ENCODE results near the gene PUS7L.
"Not testable (repeated sequence)": the region's sequence is repeated elsewhere in the genome, so short reads cannot be mapped to it uniquely, and the experiment has no call there.

Gene PUS7L

GRCh38 chr12:43763769-43764168, 5.2 kb upstream of the PUS7L start:
- Mint-ChIP-seq H3K4me3 (no peak overlapping the region), H3K27ac (no peak overlapping the region), H3K9me3 (no peaks in the 10 kb centered on the region), H3K36me3 (ENCODE audit: low read depth) (peaks cover 18% of the 10 kb centered on the region), H3K27me3 (no peaks in the 10 kb centered on the region), H3K4me1 (ENCODE audit: low read depth) (peaks cover 51% of the 10 kb centered on the region)

- Mint-ChIP-seq H3K9me3 (no peaks in the 10 kb centered on the region), H3K4me1 (ENCODE audit: low read depth) (peaks cover 53% of the 10 kb centered on the region), H3K36me3 (ENCODE audit: low read depth) (peaks cover 18% of the 10 kb centered on the region), H3K27ac (no peak overlapping the region), H3K27me3 (no peaks in the 10 kb centered on the region), H3K4me3 (no peak overlapping the region)
Observed at GRCh38 chr12:43762596-43762995, 4.0 kb upstream of the PUS7L start.

DNA sequence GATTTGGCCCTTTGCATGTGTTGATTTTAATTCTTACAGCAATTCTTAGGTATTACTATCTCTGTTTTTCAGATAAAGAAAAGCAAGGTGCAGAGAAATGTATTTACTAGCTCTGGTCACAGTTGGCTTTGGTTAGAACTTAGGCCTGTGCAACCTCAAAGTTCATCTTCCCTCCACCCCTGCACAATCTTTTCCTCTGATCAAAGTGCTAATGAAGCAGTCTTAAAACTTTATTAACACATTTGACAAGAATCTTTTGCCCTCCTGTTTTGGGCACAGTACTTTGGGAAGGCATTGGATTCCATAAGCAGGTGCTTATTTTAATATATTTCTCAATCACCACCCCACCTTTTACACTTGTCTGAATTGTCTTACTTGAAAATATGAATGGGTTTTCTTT, 2.9 kb upstream of the PUS7L start:
- peaks cover 22% of the 10 kb centered on the region for H3K36me3 Mint-ChIP-seq (ENCODE audit: low read depth)
- H3K27me3 Mint-ChIP-seq, result no peaks in the 10 kb centered on the region
- peak overlapping the region; percentile 23 for H3K27ac Mint-ChIP-seq
- H3K4me3 Mint-ChIP-seq, result peak overlapping the region; percentile 94
- H3K4me1 Mint-ChIP-seq (ENCODE audit: low read depth), result peaks cover 60% of the 10 kb centered on the region
- no peaks in the 10 kb centered on the region for H3K9me3 Mint-ChIP-seq

DNA sequence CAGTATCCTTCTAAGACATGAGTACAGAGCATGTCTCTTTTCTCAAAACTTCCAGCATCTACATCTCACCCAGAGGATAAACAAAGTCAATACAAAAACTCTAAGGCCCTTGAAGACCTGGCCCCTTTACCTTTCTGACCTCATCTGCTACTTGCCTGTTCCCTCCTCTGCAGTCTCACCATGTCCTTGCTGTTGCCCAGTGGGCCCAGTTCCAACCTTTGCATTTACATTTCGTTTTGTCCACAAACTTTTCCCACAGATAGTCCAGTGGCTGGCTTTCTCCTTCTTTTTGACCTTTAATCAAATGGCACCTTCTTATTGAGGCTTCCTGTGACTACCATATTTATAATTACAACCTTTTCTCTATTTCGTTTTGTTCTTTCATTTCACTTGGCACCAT, 1.8 kb upstream of the PUS7L start:
- H3K9me3 Mint-ChIP-seq, result no peaks in the 10 kb centered on the region
- no peaks in the 10 kb centered on the region for H3K27me3 Mint-ChIP-seq
- peak overlapping the region; percentile 94 for H3K4me3 Mint-ChIP-seq
- H3K27ac Mint-ChIP-seq, result peak overlapping the region; percentile 94
- peaks cover 27% of the 10 kb centered on the region for H3K36me3 Mint-ChIP-seq (ENCODE audit: low read depth)
- peaks cover 69% of the 10 kb centered on the region for H3K4me1 Mint-ChIP-seq (ENCODE audit: low read depth)

GRCh38 chr12:43758247-43758727, 303 bp downstream of the PUS7L start:
- peaks cover 37% of the 10 kb centered on the region for H3K36me3 Mint-ChIP-seq (ENCODE audit: low read depth)
- H3K4me1 Mint-ChIP-seq (ENCODE audit: low read depth), result peaks cover 76% of the 10 kb centered on the region
- H3K9me3 Mint-ChIP-seq, result peaks cover 3% of the 10 kb centered on the region
- peak overlapping the region; percentile 87 for H3K27ac Mint-ChIP-seq
- H3K4me3 Mint-ChIP-seq, result peak overlapping the region; percentile 94
- no peaks in the 10 kb centered on the region for H3K27me3 Mint-ChIP-seq

DNA sequence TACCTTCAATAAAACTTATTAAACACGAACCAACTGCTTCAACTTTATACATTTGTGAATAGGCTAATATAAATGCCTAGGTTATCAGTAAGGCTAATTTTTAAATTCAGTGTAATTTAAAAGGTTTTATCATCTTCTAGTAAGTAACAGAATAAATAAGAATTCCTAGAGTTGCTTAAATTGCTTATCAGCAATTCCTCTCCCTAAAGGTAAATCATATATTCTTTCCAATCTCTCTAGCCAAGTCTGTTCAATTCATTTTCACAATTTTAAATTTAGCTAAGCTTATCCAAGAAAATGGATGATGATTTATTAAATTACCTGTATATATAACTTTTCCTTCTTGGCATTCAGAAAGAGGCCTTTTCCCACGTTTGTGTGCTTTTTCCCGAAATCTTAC, 4.6 kb downstream of the PUS7L start:
- Mint-ChIP-seq H3K4me3 (no peak overlapping the region), H3K36me3 (ENCODE audit: low read depth) (peaks cover 59% of the 10 kb centered on the region), H3K27me3 (no peaks in the 10 kb centered on the region), H3K4me1 (ENCODE audit: low read depth) (peaks cover 48% of the 10 kb centered on the region), H3K27ac (no peak overlapping the region), H3K9me3 (peaks cover 8% of the 10 kb centered on the region)

GRCh38 chr12:43751360-43751759, 7.2 kb downstream of the PUS7L start:
- not testable (repeated sequence) for H3K9me3 Mint-ChIP-seq, H3K27me3 Mint-ChIP-seq, H3K4me3 Mint-ChIP-seq, H3K27ac Mint-ChIP-seq
- peaks cover 32% of the 10 kb centered on the region for H3K4me1 Mint-ChIP-seq (ENCODE audit: low read depth)
- H3K36me3 Mint-ChIP-seq (ENCODE audit: low read depth), result peaks cover 63% of the 10 kb centered on the region

- no peak overlapping the region for H3K4me3 Mint-ChIP-seq
- no peak overlapping the region for H3K27ac Mint-ChIP-seq
- peaks cover 64% of the 10 kb centered on the region for H3K36me3 Mint-ChIP-seq (ENCODE audit: low read depth)
- H3K4me1 Mint-ChIP-seq (ENCODE audit: low read depth), result peaks cover 27% of the 10 kb centered on the region
- H3K9me3 Mint-ChIP-seq, result peaks cover 8% of the 10 kb centered on the region
- no peaks in the 10 kb centered on the region for H3K27me3 Mint-ChIP-seq
Observed at GRCh38 chr12:43750814-43751213, 7.8 kb downstream of the PUS7L start.

DNA sequence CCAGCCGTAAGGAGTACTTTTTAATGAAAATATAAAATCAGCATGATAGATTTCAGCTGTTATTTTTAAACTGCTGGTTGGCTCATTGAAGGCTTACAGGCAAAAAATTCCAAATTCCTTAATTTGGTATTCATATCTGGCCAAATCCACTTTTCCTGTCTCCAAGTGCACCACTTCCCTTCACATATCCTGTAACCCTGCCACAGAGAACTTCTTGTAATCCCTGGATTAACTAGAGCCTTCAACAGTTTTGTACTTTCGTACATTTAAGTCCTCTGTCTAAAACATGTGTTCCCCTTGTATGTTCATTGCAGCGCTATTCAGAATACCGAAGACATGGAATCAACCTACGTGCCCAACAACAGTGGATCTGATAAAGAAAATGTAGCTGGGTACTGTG, 9.6 kb downstream of the PUS7L start:
- no peak overlapping the region for H3K27ac Mint-ChIP-seq
- no peaks in the 10 kb centered on the region for H3K27me3 Mint-ChIP-seq
- peaks cover 4% of the 10 kb centered on the region for H3K9me3 Mint-ChIP-seq
- no peak overlapping the region for H3K4me3 Mint-ChIP-seq
- peaks cover 66% of the 10 kb centered on the region for H3K36me3 Mint-ChIP-seq (ENCODE audit: low read depth)
- peaks cover 15% of the 10 kb centered on the region for H3K4me1 Mint-ChIP-seq (ENCODE audit: low read depth)

DNA sequence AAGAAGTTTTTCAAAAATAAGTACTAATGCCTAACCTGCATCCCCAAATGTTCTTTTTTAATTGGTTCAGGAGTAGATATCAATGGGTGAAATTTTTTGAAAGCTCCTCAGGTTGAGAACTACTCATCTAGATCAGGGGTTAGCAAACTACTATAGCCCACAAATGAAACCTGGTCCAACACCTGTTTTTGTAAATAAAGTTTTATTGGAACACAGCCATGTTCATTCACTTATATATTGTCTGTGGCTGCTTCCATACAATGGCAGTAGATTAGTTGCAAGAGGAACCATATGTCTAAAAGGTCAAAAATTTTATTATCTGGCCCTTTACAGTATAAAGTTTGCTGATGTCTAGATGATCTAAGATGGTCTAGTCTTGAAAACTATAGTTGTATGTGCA, 13.8 kb downstream of the PUS7L start:
- no peaks in the 10 kb centered on the region for H3K9me3 Mint-ChIP-seq
- H3K4me1 Mint-ChIP-seq (ENCODE audit: low read depth), result no peaks in the 10 kb centered on the region
- no peak overlapping the region for H3K27ac Mint-ChIP-seq
- peaks cover 67% of the 10 kb centered on the region for H3K36me3 Mint-ChIP-seq (ENCODE audit: low read depth)
- H3K4me3 Mint-ChIP-seq, result no peak overlapping the region
- no peaks in the 10 kb centered on the region for H3K27me3 Mint-ChIP-seq

DNA sequence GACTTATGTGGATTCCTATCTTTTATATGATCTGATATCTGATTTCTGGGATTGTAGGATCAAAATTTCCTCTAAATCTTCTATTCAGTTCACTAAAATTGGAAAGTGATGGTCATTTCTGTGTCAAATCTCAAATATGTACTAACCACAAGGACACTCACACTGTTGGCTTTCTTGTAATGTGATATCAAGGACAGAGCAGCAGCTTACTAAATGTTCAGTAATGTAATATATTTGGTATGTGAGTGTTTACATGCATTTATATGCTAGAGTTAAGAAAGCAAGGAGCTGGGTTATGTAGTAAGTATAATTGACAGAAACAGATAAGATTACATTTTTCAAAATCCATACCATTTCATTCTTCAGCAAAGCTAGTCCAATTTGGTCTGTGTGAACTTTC, 16.5 kb downstream of the PUS7L start:
- Mint-ChIP-seq H3K9me3 (no peaks in the 10 kb centered on the region), H3K27ac (no peak overlapping the region), H3K27me3 (no peaks in the 10 kb centered on the region), H3K36me3 (ENCODE audit: low read depth) (peaks cover 74% of the 10 kb centered on the region), H3K4me1 (ENCODE audit: low read depth) (no peaks in the 10 kb centered on the region), H3K4me3 (no peak overlapping the region)

GRCh38 chr12:43740511-43741100, 18.0 kb downstream of the PUS7L start:
- no peaks in the 10 kb centered on the region for H3K9me3 Mint-ChIP-seq
- H3K27ac Mint-ChIP-seq, result no peak overlapping the region
- H3K4me3 Mint-ChIP-seq, result no peak overlapping the region
- peaks cover 72% of the 10 kb centered on the region for H3K36me3 Mint-ChIP-seq (ENCODE audit: low read depth)
- H3K4me1 Mint-ChIP-seq (ENCODE audit: low read depth), result no peaks in the 10 kb centered on the region
- H3K27me3 Mint-ChIP-seq, result no peaks in the 10 kb centered on the region

DNA sequence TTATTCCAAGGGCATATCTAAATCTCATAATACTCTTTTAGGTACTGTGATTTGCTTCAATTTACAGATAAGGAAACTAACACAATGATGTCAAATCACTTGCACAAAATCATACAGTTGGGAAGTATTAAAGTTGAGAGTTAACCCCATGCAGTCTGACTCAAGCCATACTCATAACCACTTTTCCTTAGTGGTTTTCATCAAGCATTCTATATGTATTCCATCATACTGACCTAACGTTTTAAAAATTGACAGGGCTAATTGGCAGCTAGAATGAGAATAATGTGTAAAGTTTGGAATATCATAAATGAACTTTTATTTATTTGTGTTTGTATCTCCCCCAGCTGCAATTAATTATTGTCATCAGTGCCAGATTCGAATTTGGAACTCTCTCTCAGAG, 20.9 kb downstream of the PUS7L start:
- no peak overlapping the region for H3K27ac Mint-ChIP-seq
- H3K36me3 Mint-ChIP-seq (ENCODE audit: low read depth), result peaks cover 65% of the 10 kb centered on the region
- H3K4me1 Mint-ChIP-seq (ENCODE audit: low read depth), result no peaks in the 10 kb centered on the region

DNA sequence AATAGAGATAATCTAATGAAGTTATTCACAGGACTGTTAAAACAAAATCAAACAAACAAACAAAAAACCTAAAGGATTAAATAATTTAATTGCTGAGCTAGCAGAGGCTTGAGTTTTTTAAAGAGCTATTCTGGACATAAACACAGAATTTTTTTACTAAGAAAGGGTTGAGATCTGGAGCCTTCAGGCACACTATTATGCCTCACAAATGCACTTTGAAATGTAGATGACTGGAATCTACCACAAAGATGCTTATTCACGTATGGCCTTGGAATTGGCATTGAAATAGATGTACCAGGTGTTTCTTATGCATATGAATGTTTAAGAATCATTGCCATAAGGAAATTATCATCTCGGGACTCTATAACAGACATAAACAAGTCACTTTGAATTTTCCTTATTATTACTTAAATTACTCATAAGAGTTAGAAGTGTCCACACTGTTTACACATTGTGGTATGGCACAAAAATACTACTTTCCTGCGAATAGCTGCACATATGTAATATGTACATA, 21.6 kb downstream of the PUS7L start:
- no peak overlapping the region for H3K4me3 Mint-ChIP-seq
- H3K27ac Mint-ChIP-seq, result no peak overlapping the region
- no peaks in the 10 kb centered on the region for H3K9me3 Mint-ChIP-seq
- no peaks in the 10 kb centered on the region for H3K27me3 Mint-ChIP-seq
- H3K36me3 Mint-ChIP-seq (ENCODE audit: low read depth), result peaks cover 63% of the 10 kb centered on the region
- H3K4me1 Mint-ChIP-seq (ENCODE audit: low read depth), result no peaks in the 10 kb centered on the region

More for the DNA sequence above, 20.9 kb downstream of the PUS7L start:
- no peak overlapping the region for H3K4me3 Mint-ChIP-seq
- H3K27me3 Mint-ChIP-seq, result no peaks in the 10 kb centered on the region
- no peaks in the 10 kb centered on the region for H3K9me3 Mint-ChIP-seq

GRCh38 chr12:43733687-43734086, 24.9 kb downstream of the PUS7L start:
- Mint-ChIP-seq H3K9me3 (no peaks in the 10 kb centered on the region), H3K27me3 (no peaks in the 10 kb centered on the region), H3K36me3 (ENCODE audit: low read depth) (peaks cover 65% of the 10 kb centered on the region), H3K27ac (no peak overlapping the region), H3K4me3 (no peak overlapping the region), H3K4me1 (ENCODE audit: low read depth) (peaks cover 17% of the 10 kb centered on the region)

GRCh38 chr12:43730283-43730682, 28.3 kb downstream of the PUS7L start:
- no peaks in the 10 kb centered on the region for H3K9me3 Mint-ChIP-seq

More at GRCh38 chr12:43730283-43730682, 28.3 kb downstream of the PUS7L start:
- no peaks in the 10 kb centered on the region for H3K27me3 Mint-ChIP-seq
- no peak overlapping the region for H3K4me3 Mint-ChIP-seq
- peaks cover 66% of the 10 kb centered on the region for H3K36me3 Mint-ChIP-seq (ENCODE audit: low read depth)
- peak overlapping the region; percentile 26 for H3K27ac Mint-ChIP-seq
- peaks cover 17% of the 10 kb centered on the region for H3K4me1 Mint-ChIP-seq (ENCODE audit: low read depth)
